ENCODE results near the gene AFF1.

The AFF1 gene

GRCh38 chr4:87054900-87055299 is 120.1 kb downstream of the AFF1 start:
- H3K4me3 ChIP-seq (ENCODE audit: control insufficient read depth, low read depth, low read length), result no peak overlapping the region
- TF ChIP-seq CTCF (IDR thresholded peaks at IDR 0.05; ENCODE audit: control insufficient read depth, insufficient read depth, low read depth, low read length, missing control alignments), result no peak
- DNase-seq (ENCODE audit: low read depth), result no peak

GRCh38 chr4:87055311-87055710 is 120.5 kb downstream of the AFF1 start:
- DNase-seq (ENCODE audit: low read depth), result no peak
- no peak for TF ChIP-seq CTCF (IDR thresholded peaks at IDR 0.05; ENCODE audit: control insufficient read depth, insufficient read depth, low read depth, low read length, missing control alignments)
- no peak overlapping the region for H3K4me3 ChIP-seq (ENCODE audit: control insufficient read depth, low read depth, low read length)

GRCh38 chr4:87056881-87057280 is 122.1 kb downstream of the AFF1 start:
- TF ChIP-seq CTCF (IDR thresholded peaks at IDR 0.05; ENCODE audit: control insufficient read depth, insufficient read depth, low read depth, low read length, missing control alignments), result no peak
- H3K4me3 ChIP-seq (ENCODE audit: control insufficient read depth, low read depth, low read length), result no peak overlapping the region
- no peak for DNase-seq (ENCODE audit: low read depth)

GRCh38 chr4:87057835-87058355 is 123.1 kb downstream of the AFF1 start:
- H3K4me3 ChIP-seq (ENCODE audit: control insufficient read depth, low read depth, low read length), result no peak overlapping the region
- no peak for TF ChIP-seq CTCF (IDR thresholded peaks at IDR 0.05; ENCODE audit: control insufficient read depth, insufficient read depth, low read depth, low read length, missing control alignments)
- DNase-seq (ENCODE audit: low read depth), result no peak

- no peak overlapping the region for H3K4me3 ChIP-seq (ENCODE audit: control insufficient read depth, low read depth, low read length)
- no peak for DNase-seq (ENCODE audit: low read depth)
- TF ChIP-seq CTCF (IDR thresholded peaks at IDR 0.05; ENCODE audit: control insufficient read depth, insufficient read depth, low read depth, low read length, missing control alignments), result no peak
Measured at GRCh38 chr4:87058356-87059073, 123.7 kb downstream of the AFF1 start.

- H3K4me3 ChIP-seq (ENCODE audit: control insufficient read depth, low read depth, low read length), result no peak overlapping the region
- peak; percentile 74 for DNase-seq (ENCODE audit: low read depth)
- no peak for TF ChIP-seq CTCF (IDR thresholded peaks at IDR 0.05; ENCODE audit: control insufficient read depth, insufficient read depth, low read depth, low read length, missing control alignments)
Measured at GRCh38 chr4:87060957-87061356, 126.1 kb downstream of the AFF1 start.

Measured in AG09309 (cell line).